HEK293 (cell line): Measurements from ENCODE around the gene SORBS2.

Experiments
- CTCF ChIA-PET: fragments of 350-600 bp; formaldehyde crosslinking; extraction: SDS; loops from one replicate; lab custom pipeline; 2021; ENCODE audit warnings: antibody characterized with exemption; lab: Yijun Ruan, JAX
- POLR2A ChIA-PET: fragments of 300-600 bp; formaldehyde crosslinking; extraction: SDS; loops from one replicate; lab custom pipeline; 2020; ENCODE audit warnings: antibody characterized with exemption, inconsistent platforms; lab: Yijun Ruan, JAX
- H3K27ac ChIP-seq: fragments of 200-500 bp; sonication (Bioruptor generic); 2 replicates; pipeline ENCODE4 v1.5.1; 2014; ENCODE audit warnings: low read depth, low read length, control low read depth, inconsistent platforms; ENCODE audit errors: extremely low read depth
- H3K36me3 ChIP-seq, 2 experiments: fragments of 200-500 bp in 1 of 2; sonication (Bioruptor generic) in 1 of 2; 1 replicate in 1 of 2; 2 replicates in 1 of 2; pipeline ENCODE4 v1.5.1; 2014 to 2017; ENCODE audit warnings: inconsistent platforms in 2 of 2, low read length in 2 of 2; ENCODE audit not compliant: control insufficient read depth in 2 of 2, insufficient read depth in 1 of 2
- H3K4me1 ChIP-seq: fragments of 200-500 bp; sonication (Bioruptor generic); 2 replicates; pipeline ENCODE4 v1.5.1; 2014; ENCODE audit warnings: mild to moderate bottlenecking, low read length, inconsistent platforms; ENCODE audit not compliant: control insufficient read depth, insufficient read depth
- H3K4me3 ChIP-seq: 2 replicates; pipeline ENCODE4 v1.5.1; 2011; ENCODE audit warnings: low read depth, mild to moderate bottlenecking, control low read depth, low read length, moderate library complexity
- H3K9me3 ChIP-seq: fragments of 200-500 bp; sonication (Bioruptor generic); 2 replicates; pipeline ENCODE4 v1.5.1; 2014; ENCODE audit warnings: low read depth, low read length, inconsistent platforms; ENCODE audit not compliant: control insufficient read depth, insufficient read depth
- BCL11A ChIP-seq: fragments of 450-650 bp; formaldehyde crosslinking; IDR thresholded peaks from 2 replicates; pipeline ENCODE4 v1.5.1; 2016; ENCODE audit warnings: low read depth, missing biosample characterization, missing genetic modification characterization
- GLI4 ChIP-seq: fragments of 450-650 bp; formaldehyde crosslinking; IDR thresholded peaks from 2 replicates; pipeline ENCODE4 v1.5.1; 2016; ENCODE audit warnings: missing biosample characterization, missing genetic modification characterization
- IKZF3 ChIP-seq: fragments of 450-650 bp; IDR thresholded peaks from 2 replicates; pipeline ENCODE4 v1.5.0; 2018; ENCODE audit warnings: missing biosample characterization, mild to moderate bottlenecking, missing genetic modification characterization, moderate library complexity
- KLF9 ChIP-seq: fragments of 450-650 bp; formaldehyde crosslinking; IDR thresholded peaks from 2 replicates; pipeline ENCODE4 v1.5.1; 2016; ENCODE audit warnings: missing biosample characterization, missing genetic modification characterization, low read depth
- OSR2 ChIP-seq: fragments of 450-650 bp; formaldehyde crosslinking; IDR thresholded peaks from 2 replicates; pipeline ENCODE4 v1.5.1; 2016; ENCODE audit warnings: missing biosample characterization, missing genetic modification characterization
- SALL2 ChIP-seq: fragments of 450-650 bp; formaldehyde crosslinking; IDR thresholded peaks from 2 replicates; pipeline ENCODE4 v1.5.0; 2017; ENCODE audit warnings: missing biosample characterization, mild to moderate bottlenecking, missing genetic modification characterization, borderline replicate concordance
- TRIM28 ChIP-seq: IDR thresholded peaks from 2 replicates; pipeline ENCODE4 v1.6.1; 2011; ENCODE audit warnings: low read length, control low read depth, borderline replicate concordance
- ZBTB10 ChIP-seq: fragments of 450-650 bp; formaldehyde crosslinking; IDR thresholded peaks from 2 replicates; pipeline ENCODE4 v1.5.1; 2016; ENCODE audit warnings: missing biosample characterization, missing genetic modification characterization
- ZBTB44 ChIP-seq: fragments of 450-650 bp; IDR thresholded peaks from 2 replicates; pipeline ENCODE4 v1.5.1; 2018; ENCODE audit warnings: missing biosample characterization, mild to moderate bottlenecking, missing genetic modification characterization
- ZEB2 ChIP-seq: fragments of 450-650 bp; formaldehyde crosslinking; IDR thresholded peaks from 2 replicates; pipeline ENCODE4 v1.5.1; 2016; ENCODE audit warnings: missing biosample characterization, missing genetic modification characterization
- ZNF121 ChIP-seq: fragments of 450-650 bp; formaldehyde crosslinking; IDR thresholded peaks from 2 replicates; pipeline ENCODE4 v1.5.1; 2016; ENCODE audit warnings: missing biosample characterization, missing genetic modification characterization
- ZNF157 ChIP-seq: fragments of 450-650 bp; formaldehyde crosslinking; IDR thresholded peaks from 2 replicates; pipeline ENCODE4 v1.5.1; 2016; ENCODE audit warnings: missing biosample characterization, missing genetic modification characterization
- ZNF214 ChIP-seq: fragments of 450-650 bp; formaldehyde crosslinking; IDR thresholded peaks from 2 replicates; pipeline ENCODE4 v1.5.1; 2017; ENCODE audit warnings: missing biosample characterization, mild to moderate bottlenecking, missing genetic modification characterization, borderline replicate concordance
- ZNF354C ChIP-seq: fragments of 450-650 bp; formaldehyde crosslinking; IDR thresholded peaks from 2 replicates; pipeline ENCODE4 v1.5.1; 2016; ENCODE audit warnings: missing biosample characterization, missing genetic modification characterization, low read depth, borderline replicate concordance
- ZNF558 ChIP-seq: fragments of 450-650 bp; formaldehyde crosslinking; IDR thresholded peaks from 2 replicates; pipeline ENCODE4 v1.5.1; 2016; ENCODE audit warnings: missing biosample characterization, missing genetic modification characterization
- ZNF843 ChIP-seq: fragments of 450-650 bp; formaldehyde crosslinking; IDR thresholded peaks from 2 replicates; pipeline ENCODE4 v1.5.1; 2016; ENCODE audit warnings: missing biosample characterization, missing genetic modification characterization
- TF ChIP-seq, protein P1 (sequence below): fragments of 450-650 bp; formaldehyde crosslinking; IDR thresholded peaks from 2 replicates; pipeline ENCODE4 v1.5.1; 2017; ENCODE audit warnings: missing biosample characterization, missing genetic modification characterization
- TF ChIP-seq, protein P2 (sequence below): fragments of 450-650 bp; formaldehyde crosslinking; IDR thresholded peaks from 2 replicates; pipeline ENCODE4 v1.5.1; 2017; ENCODE audit warnings: missing biosample characterization, missing genetic modification characterization
- TF ChIP-seq, protein P3 (sequence below): fragments of 450-650 bp; formaldehyde crosslinking; IDR thresholded peaks from 2 replicates; pipeline ENCODE4 v1.5.1; 2016; ENCODE audit warnings: missing biosample characterization, missing genetic modification characterization, borderline replicate concordance
- TF ChIP-seq, protein P4 (sequence below): fragments of 450-650 bp; formaldehyde crosslinking; IDR thresholded peaks from 2 replicates; pipeline ENCODE4 v1.5.1; 2016; ENCODE audit warnings: missing biosample characterization, missing genetic modification characterization

SORBS2 gene

GRCh38 chr4:185602397-185602796 lies 209.6 kb downstream of the SORBS2 start (continued):
- TF ChIP-seq ZBTB44 (tag by site-specific recombination) (peak; percentile 81), IKZF3 (tag by site-specific recombination) (peak; percentile 67; the same call in 1 of the 2 replicates), OSR2 (peak; percentile 74; the same call in 1 of the 2 replicates), ZNF558 (no peak), ZNF843 (tag by site-specific recombination) (peak; percentile 91), ZEB2 (peak; percentile 85)
- TF ChIP-seq, protein P1, sequence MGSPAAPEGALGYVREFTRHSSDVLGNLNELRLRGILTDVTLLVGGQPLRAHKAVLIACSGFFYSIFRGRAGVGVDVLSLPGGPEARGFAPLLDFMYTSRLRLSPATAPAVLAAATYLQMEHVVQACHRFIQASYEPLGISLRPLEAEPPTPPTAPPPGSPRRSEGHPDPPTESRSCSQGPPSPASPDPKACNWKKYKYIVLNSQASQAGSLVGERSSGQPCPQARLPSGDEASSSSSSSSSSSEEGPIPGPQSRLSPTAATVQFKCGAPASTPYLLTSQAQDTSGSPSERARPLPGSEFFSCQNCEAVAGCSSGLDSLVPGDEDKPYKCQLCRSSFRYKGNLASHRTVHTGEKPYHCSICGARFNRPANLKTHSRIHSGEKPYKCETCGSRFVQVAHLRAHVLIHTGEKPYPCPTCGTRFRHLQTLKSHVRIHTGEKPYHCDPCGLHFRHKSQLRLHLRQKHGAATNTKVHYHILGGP, result peak; percentile 83

GRCh38 chr4:185600801-185601434 lies 211.1 kb downstream of the SORBS2 start:
- no peaks in the 10 kb centered on the region for H3K4me1 ChIP-seq
- ChIA-PET POLR2A (interaction anchor here (0.5 kb wide), 1 partner anchor 29 kb away, joined by 3 read pairs; no protein-coding TSS in a partner anchor), CTCF (interaction anchor here (0.6 kb wide), 1 partner anchor 77 kb away, joined by 3 read pairs; no protein-coding TSS in a partner anchor)
- no peak overlapping the region for H3K27ac ChIP-seq
- H3K9me3 ChIP-seq, result no peaks in the 10 kb centered on the region
- no peaks in the 10 kb centered on the region for H3K36me3 ChIP-seq
- H3K4me3 ChIP-seq, result no peak overlapping the region
- TF ChIP-seq ZNF121, result no peak
- TF ChIP-seq, protein P2, sequence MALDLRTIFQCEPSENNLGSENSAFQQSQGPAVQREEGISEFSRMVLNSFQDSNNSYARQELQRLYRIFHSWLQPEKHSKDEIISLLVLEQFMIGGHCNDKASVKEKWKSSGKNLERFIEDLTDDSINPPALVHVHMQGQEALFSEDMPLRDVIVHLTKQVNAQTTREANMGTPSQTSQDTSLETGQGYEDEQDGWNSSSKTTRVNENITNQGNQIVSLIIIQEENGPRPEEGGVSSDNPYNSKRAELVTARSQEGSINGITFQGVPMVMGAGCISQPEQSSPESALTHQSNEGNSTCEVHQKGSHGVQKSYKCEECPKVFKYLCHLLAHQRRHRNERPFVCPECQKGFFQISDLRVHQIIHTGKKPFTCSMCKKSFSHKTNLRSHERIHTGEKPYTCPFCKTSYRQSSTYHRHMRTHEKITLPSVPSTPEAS (tag by site-specific recombination), result no peak
- no peak for TF ChIP-seq GLI4 (tag by site-specific recombination)
- TF ChIP-seq TRIM28, result no peak
- no peak for TF ChIP-seq ZBTB10 (tag by site-specific recombination)
- no peak for TF ChIP-seq SALL2 (tag by site-specific recombination)
- TF ChIP-seq ZNF157 (tag by site-specific recombination), result no peak
- TF ChIP-seq, protein P3, sequence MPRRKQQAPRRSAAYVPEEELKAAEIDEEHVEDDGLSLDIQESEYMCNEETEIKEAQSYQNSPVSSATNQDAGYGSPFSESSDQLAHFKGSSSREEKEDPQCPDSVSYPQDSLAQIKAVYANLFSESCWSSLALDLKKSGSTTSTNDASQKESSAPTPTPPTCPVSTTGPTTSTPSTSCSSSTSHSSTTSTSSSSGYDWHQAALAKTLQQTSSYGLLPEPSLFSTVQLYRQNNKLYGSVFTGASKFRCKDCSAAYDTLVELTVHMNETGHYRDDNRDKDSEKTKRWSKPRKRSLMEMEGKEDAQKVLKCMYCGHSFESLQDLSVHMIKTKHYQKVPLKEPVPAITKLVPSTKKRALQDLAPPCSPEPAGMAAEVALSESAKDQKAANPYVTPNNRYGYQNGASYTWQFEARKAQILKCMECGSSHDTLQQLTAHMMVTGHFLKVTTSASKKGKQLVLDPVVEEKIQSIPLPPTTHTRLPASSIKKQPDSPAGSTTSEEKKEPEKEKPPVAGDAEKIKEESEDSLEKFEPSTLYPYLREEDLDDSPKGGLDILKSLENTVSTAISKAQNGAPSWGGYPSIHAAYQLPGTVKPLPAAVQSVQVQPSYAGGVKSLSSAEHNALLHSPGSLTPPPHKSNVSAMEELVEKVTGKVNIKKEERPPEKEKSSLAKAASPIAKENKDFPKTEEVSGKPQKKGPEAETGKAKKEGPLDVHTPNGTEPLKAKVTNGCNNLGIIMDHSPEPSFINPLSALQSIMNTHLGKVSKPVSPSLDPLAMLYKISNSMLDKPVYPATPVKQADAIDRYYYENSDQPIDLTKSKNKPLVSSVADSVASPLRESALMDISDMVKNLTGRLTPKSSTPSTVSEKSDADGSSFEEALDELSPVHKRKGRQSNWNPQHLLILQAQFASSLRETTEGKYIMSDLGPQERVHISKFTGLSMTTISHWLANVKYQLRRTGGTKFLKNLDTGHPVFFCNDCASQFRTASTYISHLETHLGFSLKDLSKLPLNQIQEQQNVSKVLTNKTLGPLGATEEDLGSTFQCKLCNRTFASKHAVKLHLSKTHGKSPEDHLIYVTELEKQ (tag by site-specific recombination), result no peak
- no peak for TF ChIP-seq BCL11A
- TF ChIP-seq ZNF354C (tag by site-specific recombination), result no peak
- TF ChIP-seq, protein P4, sequence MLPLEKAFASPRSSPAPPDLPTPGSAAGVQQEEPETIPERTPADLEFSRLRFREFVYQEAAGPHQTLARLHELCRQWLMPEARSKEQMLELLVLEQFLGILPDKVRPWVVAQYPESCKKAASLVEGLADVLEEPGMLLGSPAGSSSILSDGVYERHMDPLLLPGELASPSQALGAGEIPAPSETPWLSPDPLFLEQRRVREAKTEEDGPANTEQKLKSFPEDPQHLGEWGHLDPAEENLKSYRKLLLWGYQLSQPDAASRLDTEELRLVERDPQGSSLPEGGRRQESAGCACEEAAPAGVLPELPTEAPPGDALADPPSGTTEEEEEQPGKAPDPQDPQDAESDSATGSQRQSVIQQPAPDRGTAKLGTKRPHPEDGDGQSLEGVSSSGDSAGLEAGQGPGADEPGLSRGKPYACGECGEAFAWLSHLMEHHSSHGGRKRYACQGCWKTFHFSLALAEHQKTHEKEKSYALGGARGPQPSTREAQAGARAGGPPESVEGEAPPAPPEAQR (tag by site-specific recombination), result no peak
- no peak for TF ChIP-seq KLF9 (tag by site-specific recombination)
- no peak for TF ChIP-seq ZNF214 (tag by site-specific recombination)
